ENCODE results near the gene SIRT7.

GRCh38 chr17:81923302-81924260 is 5.6 kb upstream of the SIRT7 start:
- TF ChIP-seq, protein P1, sequence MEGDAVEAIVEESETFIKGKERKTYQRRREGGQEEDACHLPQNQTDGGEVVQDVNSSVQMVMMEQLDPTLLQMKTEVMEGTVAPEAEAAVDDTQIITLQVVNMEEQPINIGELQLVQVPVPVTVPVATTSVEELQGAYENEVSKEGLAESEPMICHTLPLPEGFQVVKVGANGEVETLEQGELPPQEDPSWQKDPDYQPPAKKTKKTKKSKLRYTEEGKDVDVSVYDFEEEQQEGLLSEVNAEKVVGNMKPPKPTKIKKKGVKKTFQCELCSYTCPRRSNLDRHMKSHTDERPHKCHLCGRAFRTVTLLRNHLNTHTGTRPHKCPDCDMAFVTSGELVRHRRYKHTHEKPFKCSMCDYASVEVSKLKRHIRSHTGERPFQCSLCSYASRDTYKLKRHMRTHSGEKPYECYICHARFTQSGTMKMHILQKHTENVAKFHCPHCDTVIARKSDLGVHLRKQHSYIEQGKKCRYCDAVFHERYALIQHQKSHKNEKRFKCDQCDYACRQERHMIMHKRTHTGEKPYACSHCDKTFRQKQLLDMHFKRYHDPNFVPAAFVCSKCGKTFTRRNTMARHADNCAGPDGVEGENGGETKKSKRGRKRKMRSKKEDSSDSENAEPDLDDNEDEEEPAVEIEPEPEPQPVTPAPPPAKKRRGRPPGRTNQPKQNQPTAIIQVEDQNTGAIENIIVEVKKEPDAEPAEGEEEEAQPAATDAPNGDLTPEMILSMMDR (IDR thresholded peaks at IDR 0.05) = no peak
- no peak for TF ChIP-seq POLR2A (IDR thresholded peaks at IDR 0.05)

Measured in ovary (tissue), 3 donors.